GM12801 (cell line): Measurements from ENCODE around the gene NBEA.

Source experiments
- TF ChIP-seq, protein P1 (sequence below): IDR thresholded peaks from one replicate; pipeline ENCODE4 v1.5.1; 2011; ENCODE audit warnings: control low read depth; ENCODE audit not compliant: insufficient read length; ENCODE audit errors: extremely low read depth

The NBEA gene

GRCh38 chr13:35573639-35574038 lies 631.6 kb downstream of the NBEA start:
- TF ChIP-seq, protein P1, sequence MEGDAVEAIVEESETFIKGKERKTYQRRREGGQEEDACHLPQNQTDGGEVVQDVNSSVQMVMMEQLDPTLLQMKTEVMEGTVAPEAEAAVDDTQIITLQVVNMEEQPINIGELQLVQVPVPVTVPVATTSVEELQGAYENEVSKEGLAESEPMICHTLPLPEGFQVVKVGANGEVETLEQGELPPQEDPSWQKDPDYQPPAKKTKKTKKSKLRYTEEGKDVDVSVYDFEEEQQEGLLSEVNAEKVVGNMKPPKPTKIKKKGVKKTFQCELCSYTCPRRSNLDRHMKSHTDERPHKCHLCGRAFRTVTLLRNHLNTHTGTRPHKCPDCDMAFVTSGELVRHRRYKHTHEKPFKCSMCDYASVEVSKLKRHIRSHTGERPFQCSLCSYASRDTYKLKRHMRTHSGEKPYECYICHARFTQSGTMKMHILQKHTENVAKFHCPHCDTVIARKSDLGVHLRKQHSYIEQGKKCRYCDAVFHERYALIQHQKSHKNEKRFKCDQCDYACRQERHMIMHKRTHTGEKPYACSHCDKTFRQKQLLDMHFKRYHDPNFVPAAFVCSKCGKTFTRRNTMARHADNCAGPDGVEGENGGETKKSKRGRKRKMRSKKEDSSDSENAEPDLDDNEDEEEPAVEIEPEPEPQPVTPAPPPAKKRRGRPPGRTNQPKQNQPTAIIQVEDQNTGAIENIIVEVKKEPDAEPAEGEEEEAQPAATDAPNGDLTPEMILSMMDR, result no peak

DNA sequence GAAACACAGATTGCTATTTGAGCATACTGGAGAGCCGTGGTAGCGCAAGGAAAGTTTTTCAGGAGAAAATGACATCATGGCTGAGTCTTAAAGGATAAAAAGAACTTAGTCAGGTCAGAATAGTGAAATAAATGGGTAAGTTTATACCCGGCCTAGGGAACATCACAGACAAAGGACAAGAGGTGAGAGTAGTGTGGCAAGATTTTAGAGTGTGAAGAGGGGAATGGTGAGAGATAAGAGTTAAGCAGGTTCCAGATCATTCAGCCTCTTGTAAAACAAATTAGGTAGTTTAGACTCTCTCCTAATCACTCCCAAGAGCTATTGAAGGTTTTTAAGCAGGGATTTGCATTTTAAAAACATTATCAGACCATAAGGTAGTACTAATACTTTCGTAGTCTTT lies 650.4 kb downstream of the NBEA start:
- TF ChIP-seq, protein P1, result no peak

DNA sequence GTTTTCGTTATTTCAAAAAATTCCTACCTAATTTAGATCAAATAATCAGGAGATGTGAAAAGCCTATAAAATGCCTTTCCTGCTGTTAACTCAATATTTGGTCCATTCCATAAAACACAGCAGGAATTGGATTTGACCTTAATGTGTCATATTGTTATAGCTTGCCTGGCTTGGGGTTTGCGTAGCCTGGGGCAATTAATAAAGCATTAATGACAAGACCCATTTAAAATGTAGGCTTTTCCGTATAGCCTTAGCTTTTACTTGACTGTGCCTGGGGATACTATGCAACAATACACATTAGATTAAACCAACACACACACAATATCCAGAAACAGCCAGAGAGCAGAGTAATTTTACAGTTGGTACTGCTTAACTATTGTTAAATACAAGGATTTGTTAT lies 651.6 kb downstream of the NBEA start:
- TF ChIP-seq, protein P1, result no peak

- TF ChIP-seq, protein P1, result no peak
Observed at GRCh38 chr13:35594096-35594495, 652.0 kb downstream of the NBEA start.

DNA sequence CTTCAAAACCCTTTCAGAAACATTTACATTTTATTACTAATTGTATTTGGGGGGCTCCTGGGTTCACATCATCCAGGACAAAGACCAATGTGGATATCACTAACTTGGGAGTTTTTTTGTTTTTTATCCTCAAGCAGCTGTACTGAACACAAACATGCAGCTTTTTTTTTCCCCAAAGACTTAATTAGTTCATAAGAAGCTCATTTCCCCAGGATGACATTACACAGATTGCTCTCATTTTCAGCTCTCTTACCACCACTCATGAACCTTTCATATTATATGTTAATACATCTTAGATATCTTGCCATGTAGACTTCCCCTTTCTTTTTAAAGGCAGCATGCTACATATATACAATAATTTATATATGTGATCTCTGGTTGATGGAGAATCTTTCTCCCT lies 653.1 kb downstream of the NBEA start:
- TF ChIP-seq, protein P1, result no peak

DNA sequence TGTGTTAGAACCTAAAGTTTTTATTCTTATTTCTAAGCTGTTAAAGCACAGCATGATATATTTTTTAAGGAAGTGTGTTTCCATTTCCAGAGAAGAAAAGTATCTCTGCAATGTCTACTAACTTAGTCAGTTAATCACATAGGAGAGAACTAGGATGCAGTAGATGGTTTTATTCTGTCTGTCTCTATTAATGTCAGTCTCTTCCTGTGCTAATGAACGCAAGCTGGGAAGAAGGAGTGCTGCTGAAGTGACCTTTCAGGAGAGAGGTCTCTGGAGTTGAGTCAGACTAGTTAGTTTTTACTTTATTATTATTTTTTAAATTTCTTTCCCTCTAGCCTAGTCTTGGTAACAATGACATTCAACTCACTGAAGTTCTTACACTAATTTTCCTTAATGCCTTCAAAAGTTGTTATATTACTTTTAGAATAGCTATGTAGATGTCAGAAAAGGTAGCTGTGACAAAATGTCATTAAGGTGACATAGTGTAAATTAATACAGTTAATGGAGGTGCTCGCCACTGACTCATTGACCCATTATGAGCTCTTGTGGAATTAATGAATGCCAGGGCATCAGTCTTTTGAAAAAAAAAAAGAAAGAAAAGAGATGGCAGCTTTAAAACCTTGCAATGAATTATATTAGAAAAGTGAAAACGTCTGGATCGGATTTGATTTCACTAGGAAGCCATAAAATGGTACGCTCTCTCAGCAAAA lies 654.4 kb downstream of the NBEA start:
- TF ChIP-seq, protein P1, result no peak

DNA sequence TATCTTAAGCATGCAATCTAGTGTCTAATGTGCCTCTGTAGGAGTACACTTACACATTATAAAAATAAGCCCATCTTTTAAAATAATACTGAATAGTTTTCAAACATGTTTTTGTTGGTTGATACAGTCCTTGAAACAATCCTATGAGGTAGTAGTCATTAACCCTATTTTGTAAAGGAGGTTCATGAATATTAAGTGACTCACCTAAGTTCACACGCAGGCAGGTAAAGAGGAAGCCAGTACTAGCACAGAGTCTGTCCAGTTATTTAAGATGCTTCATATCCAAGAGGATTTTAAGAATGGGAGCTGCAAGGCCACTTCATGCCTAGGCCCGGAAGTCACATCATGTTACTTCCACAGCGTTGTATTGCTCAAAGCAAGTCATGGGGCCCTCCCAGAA lies 655.4 kb downstream of the NBEA start:
- TF ChIP-seq, protein P1, result no peak

GRCh38 chr13:35598233-35598632 lies 656.2 kb downstream of the NBEA start:
- TF ChIP-seq, protein P1, result no peak
